IMR-90 (cell line): Measurements from ENCODE around the gene ACP6.

Source experiments
- CEBPB ChIP-seq: IDR thresholded peaks from 2 replicates; pipeline ENCODE4 v1.6.1; 2012; ENCODE audit warnings: low read depth, low read length, improper control_type of control experiment
- CTCF ChIP-seq: conservative IDR thresholded peaks from 2 replicates; pipeline ENCODE4 v1.5.1; 2012; ENCODE audit warnings: mild to moderate bottlenecking, low read depth, low read length, improper control_type of control experiment
- MAFK ChIP-seq: IDR thresholded peaks from 2 replicates; pipeline ENCODE4 v1.6.1; 2012; ENCODE audit warnings: low read depth, low read length, improper control_type of control experiment
- POLR2A ChIP-seq: IDR thresholded peaks from 2 replicates; pipeline ENCODE4 v1.6.1; 2012; ENCODE audit warnings: mild to moderate bottlenecking, low read depth, low read length
- SMC3 ChIP-seq: fragments of 150-350 bp; IDR thresholded peaks from 2 replicates; pipeline ENCODE4 v1.6.1; 2016; ENCODE audit warnings: low read depth, mild to moderate bottlenecking, antibody characterized with exemption, low read length, moderate library complexity

GRCh38 chr1:147669469-147670318 is 630 bp downstream of the ACP6 start:
- TF ChIP-seq CEBPB (no peak), CTCF (no peak), SMC3 (no peak), POLR2A (no peak), MAFK (peak; percentile 17; the same call in 1 of the 2 replicates)
